H1 (cell line): ENCODE data around the gene IGSF11. TPM values are rescaled to one million over a fixed set of nuclear protein-coding genes. Genes with fewer than 3 reads are reported as not detected.

Experiments used
- CTCF ChIA-PET: fragments of 300-600 bp; sonication (Branson Sonifier 250); formaldehyde crosslinking; loops from one replicate; lab custom pipeline; 2021; ENCODE audit not compliant: partially characterized antibody; lab: Charles Lee
- POLR2A ChIA-PET: fragments of 300-600 bp; sonication (Branson Sonifier 250); formaldehyde crosslinking; loops from one replicate; lab custom pipeline; 2021; ENCODE audit warnings: inconsistent platforms; ENCODE audit not compliant: partially characterized antibody; lab: Charles Lee
- DNase-seq, 2 experiments: peaks; one replicate each; pipeline versions ENCODE4 v3.0.0 to v3.0.0-alpha.2; 2010 to 2022; ENCODE audit warnings: low spot score in 2 of 2, low read depth in 1 of 2, mixed read lengths in 1 of 2
- FAIRE-seq: peaks from 2 replicates; lab custom pipeline; 2011; peaks lifted over from hg19 to GRCh38; lab: Jason Lieb, UNC
- H2AFZ ChIP-seq: 2 replicates; pipeline ENCODE4 v1.8.1; 2012; ENCODE audit warnings: low read length, inconsistent platforms
- H2AK5ac ChIP-seq: 2 replicates; pipeline ENCODE4 v1.6.1; 2013; ENCODE audit warnings: low read depth, low read length
- H2BK120ac ChIP-seq: replicated peaks from 2 replicates; pipeline ENCODE3; 2013; ENCODE audit warnings: low read depth, low read length, inconsistent platforms
- H2BK12ac ChIP-seq: 2 replicates; pipeline ENCODE4 v1.6.1; 2013; ENCODE audit warnings: low read depth, low read length
- H2BK15ac ChIP-seq: 2 replicates; pipeline ENCODE4 v1.6.1; 2013; ENCODE audit warnings: low read length
- H2BK20ac ChIP-seq: 2 replicates; pipeline ENCODE4 v1.6.1; 2013; ENCODE audit warnings: low read length
- H2BK5ac ChIP-seq: 2 replicates; pipeline ENCODE4 v1.6.1; 2013; ENCODE audit warnings: low read depth, low read length
- H3K14ac ChIP-seq: 2 replicates; pipeline ENCODE4 v1.6.1; 2013; ENCODE audit warnings: inconsistent platforms; ENCODE audit not compliant: insufficient read length
- H3K18ac ChIP-seq: 2 replicates; pipeline ENCODE4 v1.6.1; 2013; ENCODE audit warnings: low read length; ENCODE audit errors: extremely low read depth
- H3K23ac ChIP-seq: 2 replicates; pipeline ENCODE4 v1.6.1; 2013; ENCODE audit warnings: inconsistent platforms; ENCODE audit not compliant: insufficient read length
- H3K23me2 ChIP-seq: 2 replicates; pipeline ENCODE4 v1.6.1; 2013; ENCODE audit warnings: low read depth, low read length
- H3K27ac ChIP-seq: 2 replicates; pipeline ENCODE4 v1.6.1; 2011; ENCODE audit warnings: low read depth, low read length, inconsistent platforms
- H3K27me3 ChIP-seq, 4 experiments: replicated peaks in 1 of 4; 1 replicate in 1 of 4; 2 replicates in 3 of 4; pipeline versions ENCODE4 v1.6.1 to v1.8.1; 2011 to 2013; ENCODE audit warnings: low read length in 3 of 4, mild to moderate bottlenecking in 3 of 4, inconsistent platforms in 2 of 4, mixed read lengths in 2 of 4, moderate library complexity in 1 of 4; ENCODE audit not compliant: control insufficient read depth in 3 of 4, insufficient read depth in 3 of 4; ENCODE audit errors: extremely low read depth in 1 of 4
- H3K36me3 ChIP-seq, 4 experiments: 2 replicates each; pipeline versions ENCODE4 v1.6.1 to v1.8.1; 2011 to 2013; ENCODE audit warnings: mild to moderate bottlenecking in 4 of 4, low read length in 3 of 4, moderate library complexity in 2 of 4, control low read depth in 1 of 4, inconsistent platforms in 1 of 4; ENCODE audit not compliant: insufficient read depth in 4 of 4, control insufficient read depth in 2 of 4
- H3K4ac ChIP-seq: replicated peaks from 2 replicates; pipeline ENCODE3; 2013; ENCODE audit warnings: low read length, low read depth, mixed read lengths, inconsistent platforms; ENCODE audit not compliant: insufficient read length
- H3K4me1 ChIP-seq, 4 experiments: replicated peaks in 1 of 4; 1 replicate in 1 of 4; 2 replicates in 3 of 4; pipeline versions ENCODE4 v1.6.1 to v1.8.1; 2011 to 2013; ENCODE audit warnings: low read length in 3 of 4, inconsistent platforms in 2 of 4, mixed read lengths in 1 of 4; ENCODE audit not compliant: insufficient read depth in 4 of 4, control insufficient read depth in 3 of 4
- H3K4me2 ChIP-seq, 2 experiments: 2 replicates each; pipeline versions ENCODE4 v1.6.1 to v1.8.1; 2011 to 2013; ENCODE audit warnings: low read depth in 2 of 2, low read length in 2 of 2, control low read depth in 1 of 2, inconsistent platforms in 1 of 2, mild to moderate bottlenecking in 1 of 2; ENCODE audit not compliant: insufficient read depth in 1 of 2
- H3K4me3 ChIP-seq, 4 experiments: fragments of 200-600, 300-600 bp in 1 of 4; sonication (generic), shearing (Covaris generic), sonication (Bioruptor Twin) in 1 of 4; 2 replicates each; pipeline versions ENCODE4 v1.5.1 to v1.8.1; 2011 to 2016; ENCODE audit warnings: low read length in 4 of 4, low read depth in 3 of 4, control low read depth in 2 of 4, inconsistent platforms in 2 of 4, mild to moderate bottlenecking in 2 of 4, mixed read lengths in 1 of 4, moderate library complexity in 1 of 4; ENCODE audit not compliant: insufficient read depth in 2 of 4; ENCODE audit errors: extremely low read depth in 1 of 4
- H3K56ac ChIP-seq: replicated peaks from 2 replicates; pipeline ENCODE3; 2013; ENCODE audit warnings: low read depth, mild to moderate bottlenecking, mixed read lengths, low read length, inconsistent platforms; ENCODE audit not compliant: insufficient read length
- H3K79me1 ChIP-seq: 2 replicates; pipeline ENCODE4 v1.6.1; 2013; ENCODE audit warnings: low read depth, low read length, control low read depth
- H3K79me2 ChIP-seq, 2 experiments: 2 replicates each; pipeline versions ENCODE4 v1.6.1 to v1.8.1; 2012 to 2013; ENCODE audit warnings: low read length in 2 of 2, mild to moderate bottlenecking in 2 of 2, inconsistent platforms in 1 of 2; ENCODE audit not compliant: insufficient read depth in 2 of 2, control insufficient read depth in 1 of 2
- H3K9ac ChIP-seq, 4 experiments: replicated peaks in 1 of 4; 1 replicate in 1 of 4; 2 replicates in 3 of 4; pipeline versions ENCODE4 v1.6.1 to v1.8.1; 2011 to 2013; ENCODE audit warnings: low read depth in 3 of 4, low read length in 3 of 4, control low read depth in 2 of 4, mild to moderate bottlenecking in 2 of 4, moderate library complexity in 2 of 4, inconsistent platforms in 1 of 4; ENCODE audit errors: extremely low read depth in 1 of 4
- H3K9me3 ChIP-seq, 2 experiments: 2 replicates each; pipeline versions ENCODE4 v1.6.1 to v1.8.1; 2012 to 2013; ENCODE audit warnings: mild to moderate bottlenecking in 2 of 2, moderate library complexity in 2 of 2, control low read depth in 1 of 2, inconsistent platforms in 1 of 2, low read depth in 1 of 2, low read length in 1 of 2, mixed read lengths in 1 of 2; ENCODE audit not compliant: insufficient read depth in 2 of 2
- H4K20me1 ChIP-seq, 2 experiments: replicated peaks in 1 of 2; 2 replicates each; pipeline versions ENCODE3 to v1.8.1; 2011 to 2013; ENCODE audit warnings: inconsistent platforms in 2 of 2, low read length in 2 of 2, mild to moderate bottlenecking in 1 of 2; ENCODE audit not compliant: insufficient read depth in 2 of 2, control insufficient read depth in 1 of 2
- H4K5ac ChIP-seq: 2 replicates; pipeline ENCODE4 v1.6.1; 2013; ENCODE audit warnings: low read length, low read depth, mixed read lengths, inconsistent platforms; ENCODE audit not compliant: insufficient read length
- H4K8ac ChIP-seq: 2 replicates; pipeline ENCODE4 v1.8.0; 2013; ENCODE audit warnings: mild to moderate bottlenecking, moderate library complexity, low read length, inconsistent platforms; ENCODE audit not compliant: insufficient read depth; ENCODE audit errors: extremely low read depth
- H4K91ac ChIP-seq: replicated peaks from 2 replicates; pipeline ENCODE3; 2013; ENCODE audit warnings: low read length, mixed read lengths, inconsistent platforms; ENCODE audit not compliant: insufficient read length
- CEBPB ChIP-seq: IDR thresholded peaks from 2 replicates; pipeline ENCODE4 v1.6.1; 2012; ENCODE audit warnings: low read depth, low read length
- FOSL1 ChIP-seq: IDR thresholded peaks from 2 replicates; pipeline ENCODE4 v1.6.1; 2011; ENCODE audit warnings: mild to moderate bottlenecking, low read depth, low read length, moderate library complexity; ENCODE audit not compliant: insufficient read depth
- KDM5A ChIP-seq: fragments of 200-600 bp; IDR thresholded peaks from 2 replicates; pipeline ENCODE4 v1.7.1; 2012; ENCODE audit warnings: mild to moderate bottlenecking, low read length, inconsistent platforms, mixed read lengths
- MAFK ChIP-seq: IDR thresholded peaks from 2 replicates; pipeline ENCODE4 v1.6.1; 2012; ENCODE audit warnings: low read depth, mild to moderate bottlenecking, improper control_type of control experiment, low read length
- RFX5 ChIP-seq: IDR thresholded peaks from 2 replicates; pipeline ENCODE4 v1.6.1; 2011; ENCODE audit warnings: low read depth, low read length, improper control_type of control experiment, borderline replicate concordance
- SP4 ChIP-seq: IDR thresholded peaks from 2 replicates; pipeline ENCODE4 v1.6.1; 2012; ENCODE audit warnings: low read length, inconsistent platforms
- polyA plus RNA-seq, 7 experiments: library from polyadenylated mRNA; depleted of rRNA in 3 of 7; stranded (reverse) in 5 of 7; unstranded in 2 of 7; fragments of >200 nt in 5 of 7; fragments of 200-250 nt in 2 of 7; gene quantifications; 1 replicate in 5 of 7; 2 replicates in 1 of 7; 4 replicates in 1 of 7; pipeline versions ENCODE4 v1.2.1 to v1.2.3, GENCODE V29; 2011 to 2013; ENCODE audit warnings: missing spikeins in 2 of 7, mixed read lengths in 2 of 7
- total RNA-seq: library from RNA; stranded (reverse); fragmentation: NEBNext Ultra II Directional; extraction: Animal tissue kit (Norgen Biotek cat#: 25700); gene quantifications from 2 replicates; pipeline ENCODE4 v1.2.1, GENCODE V29; 2021

The IGSF11 gene
- total and polyA plus RNA-seq, 2 of the 8 experiments (the other 6 are each of a cell fraction or from before 2014, with no cell fraction given) = 1.1 to 4.1 TPM

GRCh38 chr3:118951089-118951488, 83.6 kb downstream of the IGSF11 start:
- TF ChIP-seq SP4 (no peak), RFX5 (no peak), KDM5A (no peak), FOSL1 (no peak), MAFK (no peak), CEBPB (no peak)
- TF ChIP-seq, all 59 proteins: peak for 0
- no peak overlapping the region for H3K23ac ChIP-seq
- no peaks in the 10 kb centered on the region for H3K4me1 ChIP-seq
- no peak overlapping the region for H2AFZ ChIP-seq
- no peak overlapping the region for H3K18ac ChIP-seq
- H3K4me3 ChIP-seq = no peak overlapping the region
- no peaks in the 10 kb centered on the region for H3K79me1 ChIP-seq
- no peaks in the 10 kb centered on the region for H3K79me2 ChIP-seq
- no peak overlapping the region for H3K4ac ChIP-seq
- FAIRE-seq (no peak), DNase-seq (no peak)
- H2BK5ac ChIP-seq = no peak overlapping the region
- no peaks in the 10 kb centered on the region for H3K27me3 ChIP-seq
- ChIA-PET POLR2A (no interaction called here), CTCF (interaction anchor here (1.3 to 2.0 kb wide), 2 partner anchors 18 to 67 kb away, joined by 4 to 6 read pairs; no protein-coding TSS in a partner anchor)
- no peaks in the 10 kb centered on the region for H3K36me3 ChIP-seq
- no peak overlapping the region for H3K4me2 ChIP-seq
- no peak overlapping the region for H3K14ac ChIP-seq
- H3K56ac ChIP-seq = no peak overlapping the region
- H2BK15ac ChIP-seq = no peak overlapping the region
- H4K5ac ChIP-seq = no peak overlapping the region
- H2AK5ac ChIP-seq = no peak overlapping the region
- H4K91ac ChIP-seq = no peak overlapping the region
- H3K9ac ChIP-seq = no peak overlapping the region
- no peak overlapping the region for H2BK120ac ChIP-seq
- H2BK12ac ChIP-seq = no peak overlapping the region
- H3K9me3 ChIP-seq = peaks cover 4 to 8% of the 10 kb centered on the region in 2 experiments; a peak in 2 of 4 replicates
- no peak overlapping the region for H2BK20ac ChIP-seq
- H3K27ac ChIP-seq = no peak overlapping the region
- no peaks in the 10 kb centered on the region for H3K23me2 ChIP-seq
- no peak overlapping the region for H4K8ac ChIP-seq
- no peaks in the 10 kb centered on the region for H4K20me1 ChIP-seq
